Activated CD4-positive, alpha-beta T cell treated with anti-CD3 and anti-CD28 coated beads for 36 hours (primary cell): Measurements from ENCODE around the gene SLC4A8. TPM values are rescaled to one million over a fixed set of nuclear protein-coding genes. Genes with fewer than 3 reads are reported as not detected.
"Not testable (repeated sequence)": the region's sequence is repeated elsewhere in the genome, so short reads cannot be mapped to it uniquely, and the experiment has no call there.

Source experiments
- ATAC-seq: fragments of 200-7000 bp; cut with Tn5 transposase; one replicate; pipeline ENCODE4 v1.10.0; 2021; ENCODE audit warnings: mild to moderate bottlenecking, moderate library complexity
- CTCF ChIA-PET: fragments of 350-600 bp; sonication (Branson Sonifier 250); formaldehyde crosslinking; loops from one replicate; lab custom pipeline; 2021; ENCODE audit warnings: antibody characterized with exemption; lab: Charles Lee
- POLR2A ChIA-PET: fragments of 350-600 bp; sonication (Branson Sonifier 250); formaldehyde crosslinking; loops from one replicate; lab custom pipeline; 2021; ENCODE audit warnings: antibody characterized with exemption, inconsistent platforms; lab: Charles Lee
- DNase-seq: peaks from one replicate; pipeline ENCODE4 v3.0.0-alpha.2; 2020
- H3K27ac Mint-ChIP-seq: one replicate; pipeline ENCODE4 v1.8.0; 2021; ENCODE audit warnings: mixed read lengths
- H3K27me3 Mint-ChIP-seq: one replicate; pipeline ENCODE4 v1.8.0; 2021; ENCODE audit warnings: mixed read lengths
- H3K36me3 Mint-ChIP-seq: one replicate; pipeline ENCODE4 v1.8.0; 2021; ENCODE audit warnings: low read depth, mixed read lengths
- H3K4me1 Mint-ChIP-seq: one replicate; pipeline ENCODE4 v1.8.0; 2021; ENCODE audit warnings: mixed read lengths
- H3K4me3 Mint-ChIP-seq: one replicate; pipeline ENCODE4 v1.8.0; 2021; ENCODE audit warnings: mild to moderate bottlenecking, moderate library complexity, mixed read lengths
- H3K9me3 Mint-ChIP-seq: one replicate; pipeline ENCODE4 v1.8.0; 2021; ENCODE audit warnings: low read depth, mixed read lengths
- intact Hi-C, 2 experiments: fragments of 100-400 bp; cut with DNase I in 1 of 2; cut with micrococcal nuclease in 1 of 2; formaldehyde crosslinking; loops; one replicate each; pipeline versions ENCODE4 v1.14.2 to v1.15.1; 2022 to 2024; cut with DNase I, micrococcal nuclease
- total RNA-seq, 2 experiments: library from RNA; stranded (reverse); gene quantifications; one replicate each; pipeline ENCODE4 v1.2.3, GENCODE V29; 2021

SLC4A8 gene
- total RNA-seq, 2 experiments from 2014 or later: 1.7 to 2.0 TPM

GRCh38 chr12:51450333-51450732 lies 25.7 kb downstream of the SLC4A8 start:
- no peaks in the 10 kb centered on the region for H3K36me3 Mint-ChIP-seq
- H3K4me3 Mint-ChIP-seq: no peak overlapping the region
- intact Hi-C loops: no loop called here
- no peak overlapping the region for H3K27ac Mint-ChIP-seq
- no peaks in the 10 kb centered on the region for H3K9me3 Mint-ChIP-seq
- DNase-seq: no peak
- ChIA-PET POLR2A (no interaction called here), CTCF (interaction anchor here (1.3 to 1.5 kb wide), 2 partner anchors 13 to 29 kb away, joined by 4 read pairs; no protein-coding TSS in a partner anchor)
- no peaks in the 10 kb centered on the region for H3K4me1 Mint-ChIP-seq
- no peaks in the 10 kb centered on the region for H3K27me3 Mint-ChIP-seq
- ATAC-seq: peak; percentile 23

- H3K27me3 Mint-ChIP-seq: no peaks in the 10 kb centered on the region
- no peak overlapping the region for H3K27ac Mint-ChIP-seq
- no peaks in the 10 kb centered on the region for H3K9me3 Mint-ChIP-seq
- no peaks in the 10 kb centered on the region for H3K36me3 Mint-ChIP-seq
- ATAC-seq (no peak), DNase-seq (no peak)
- CTCF ChIA-PET: interaction anchor here (1.5 kb wide), 1 partner anchor 14 kb away, joined by 4 read pairs; no protein-coding TSS in a partner anchor
- H3K4me1 Mint-ChIP-seq: no peaks in the 10 kb centered on the region
- no peak overlapping the region for H3K4me3 Mint-ChIP-seq
- POLR2A ChIA-PET: no interaction called here
- intact Hi-C loops: no loop called here
These were observed 26.2 kb downstream of the SLC4A8 start for GRCh38 chr12:51450806-51451205.

GRCh38 chr12:51454016-51454415 lies 29.4 kb downstream of the SLC4A8 start:
- H3K27me3 Mint-ChIP-seq, H3K27ac Mint-ChIP-seq, CTCF ChIA-PET, H3K4me1 Mint-ChIP-seq, DNase-seq, H3K36me3 Mint-ChIP-seq, ATAC-seq, POLR2A ChIA-PET, H3K4me3 Mint-ChIP-seq, intact Hi-C loops, H3K9me3 Mint-ChIP-seq: not testable (repeated sequence)

- H3K27me3 Mint-ChIP-seq, H3K36me3 Mint-ChIP-seq, ATAC-seq, intact Hi-C loops, DNase-seq, CTCF ChIA-PET, H3K9me3 Mint-ChIP-seq, POLR2A ChIA-PET, H3K4me3 Mint-ChIP-seq, H3K27ac Mint-ChIP-seq, H3K4me1 Mint-ChIP-seq: not testable (repeated sequence)
These were observed 30.4 kb downstream of the SLC4A8 start for GRCh38 chr12:51455050-51455449.

- Mint-ChIP-seq H3K27ac (no peak overlapping the region), H3K4me1 (no peaks in the 10 kb centered on the region), H3K9me3 (no peaks in the 10 kb centered on the region), H3K4me3 (no peak overlapping the region), H3K27me3 (no peaks in the 10 kb centered on the region), H3K36me3 (no peaks in the 10 kb centered on the region)
- ATAC-seq: no peak
- ChIA-PET POLR2A (no interaction called here), CTCF (interaction anchor here (1.3 kb wide), 1 partner anchor 72 kb away, joined by 4 read pairs; no protein-coding TSS in a partner anchor)
- intact Hi-C loops: no loop called here
- DNase-seq: no peak
These were observed 34.0 kb downstream of the SLC4A8 start for GRCh38 chr12:51458635-51459034.

- ChIA-PET POLR2A (interaction anchor here (0.6 kb wide), 1 partner anchor 378 kb away, joined by 3 read pairs; no protein-coding TSS in a partner anchor), CTCF (interaction anchor here (1.5 kb wide), 1 partner anchor 72 kb away, joined by 4 read pairs; no protein-coding TSS in a partner anchor)
- DNase-seq (no peak), ATAC-seq (no peak)
- intact Hi-C loops: no loop called here
- Mint-ChIP-seq H3K27me3 (no peaks in the 10 kb centered on the region), H3K4me1 (no peaks in the 10 kb centered on the region), H3K27ac (no peak overlapping the region), H3K36me3 (no peaks in the 10 kb centered on the region), H3K4me3 (no peak overlapping the region), H3K9me3 (no peaks in the 10 kb centered on the region)
These were observed 35.9 kb downstream of the SLC4A8 start for GRCh38 chr12:51460519-51460918.

- no peaks in the 10 kb centered on the region for H3K4me1 Mint-ChIP-seq
- ChIA-PET CTCF (interaction anchor here (1.1 kb wide), 1 partner anchor 67 kb away, joined by 4 read pairs; no protein-coding TSS in a partner anchor), POLR2A (no interaction called here)
These were observed 40.9 kb downstream of the SLC4A8 start for GRCh38 chr12:51465491-51465890.

GRCh38 chr12:51470116-51470515 lies 45.5 kb downstream of the SLC4A8 start:
- no peak for DNase-seq
- H3K36me3 Mint-ChIP-seq: no peaks in the 10 kb centered on the region
- no peaks in the 10 kb centered on the region for H3K27me3 Mint-ChIP-seq
- no peak overlapping the region for H3K27ac Mint-ChIP-seq
- ATAC-seq: no peak
- no peaks in the 10 kb centered on the region for H3K9me3 Mint-ChIP-seq
- H3K4me3 Mint-ChIP-seq: no peak overlapping the region
- ChIA-PET CTCF (interaction anchor here (0.8 to 0.9 kb wide), 2 partner anchors 12 to 61 kb away, joined by 3 to 4 read pairs; no protein-coding TSS in a partner anchor), POLR2A (no interaction called here)
- intact Hi-C loops: no loop called here
- H3K4me1 Mint-ChIP-seq: no peaks in the 10 kb centered on the region

More at GRCh38 chr12:51465491-51465890, 40.9 kb downstream of the SLC4A8 start:
- intact Hi-C loops: no loop called here
- H3K9me3 Mint-ChIP-seq: no peaks in the 10 kb centered on the region
- DNase-seq (no peak), ATAC-seq (no peak)
- H3K4me3 Mint-ChIP-seq: no peak overlapping the region
- no peaks in the 10 kb centered on the region for H3K27me3 Mint-ChIP-seq
- no peak overlapping the region for H3K27ac Mint-ChIP-seq
- no peaks in the 10 kb centered on the region for H3K36me3 Mint-ChIP-seq

- intact Hi-C loops: no loop called here
- ChIA-PET CTCF (interaction anchor here (0.9 kb wide), 1 partner anchor 11 kb away, joined by 3 read pairs; no protein-coding TSS in a partner anchor), POLR2A (no interaction called here)
- ATAC-seq: no peak
- Mint-ChIP-seq H3K27me3 (no peaks in the 10 kb centered on the region), H3K36me3 (no peaks in the 10 kb centered on the region), H3K4me3 (no peak overlapping the region), H3K4me1 (no peaks in the 10 kb centered on the region), H3K9me3 (no peaks in the 10 kb centered on the region), H3K27ac (no peak overlapping the region)
- DNase-seq: no peak
These were observed 46.7 kb downstream of the SLC4A8 start for GRCh38 chr12:51471111-51471864.

- POLR2A ChIA-PET: no interaction called here
- H3K27me3 Mint-ChIP-seq: no peaks in the 10 kb centered on the region
- no peak overlapping the region for H3K4me3 Mint-ChIP-seq
- CTCF ChIA-PET: interaction anchor here (0.8 kb wide), 1 partner anchor 441 kb away, joined by 3 read pairs; no protein-coding TSS in a partner anchor
- no peak for DNase-seq
- no peaks in the 10 kb centered on the region for H3K9me3 Mint-ChIP-seq
- no peaks in the 10 kb centered on the region for H3K4me1 Mint-ChIP-seq
- H3K36me3 Mint-ChIP-seq: no peaks in the 10 kb centered on the region
- no peak for ATAC-seq
- no peak overlapping the region for H3K27ac Mint-ChIP-seq
- intact Hi-C loops: no loop called here
These were observed 48.4 kb downstream of the SLC4A8 start for GRCh38 chr12:51472984-51473383.

- no peaks in the 10 kb centered on the region for H3K9me3 Mint-ChIP-seq
- H3K4me3 Mint-ChIP-seq: no peak overlapping the region
- H3K36me3 Mint-ChIP-seq: no peaks in the 10 kb centered on the region
- no peaks in the 10 kb centered on the region for H3K27me3 Mint-ChIP-seq
- DNase-seq (no peak), ATAC-seq (no peak)
- intact Hi-C loops: no loop called here
- no peak overlapping the region for H3K27ac Mint-ChIP-seq
- POLR2A ChIA-PET: no interaction called here
- no peaks in the 10 kb centered on the region for H3K4me1 Mint-ChIP-seq
- CTCF ChIA-PET: no interaction called here
These were observed 49.3 kb downstream of the SLC4A8 start for GRCh38 chr12:51473947-51474346.

- ATAC-seq: no peak
- no peaks in the 10 kb centered on the region for H3K27me3 Mint-ChIP-seq
- no peak for DNase-seq
- POLR2A ChIA-PET: no interaction called here
- no peaks in the 10 kb centered on the region for H3K9me3 Mint-ChIP-seq
- no peaks in the 10 kb centered on the region for H3K4me1 Mint-ChIP-seq
- H3K27ac Mint-ChIP-seq: no peak overlapping the region
- CTCF ChIA-PET: interaction anchor here (0.6 to 0.9 kb wide), 2 partner anchors 14 to 383 kb away, joined by 3 to 5 read pairs; no protein-coding TSS in a partner anchor
- intact Hi-C loops: no loop called here
- no peak overlapping the region for H3K4me3 Mint-ChIP-seq
- no peaks in the 10 kb centered on the region for H3K36me3 Mint-ChIP-seq
These were observed 50.9 kb downstream of the SLC4A8 start for GRCh38 chr12:51475543-51475942.
